IMR-90 (cell line): Measurements from ENCODE around the gene CCL23. TPM values are rescaled to one million over a fixed set of nuclear protein-coding genes. Genes with fewer than 3 reads are reported as not detected.

ENCODE experiments used
- ATAC-seq: fragments of 200-7000 bp; cut with Tn5 transposase; 2 replicates; pipeline ENCODE4 v1.9.1; 2020; ENCODE audit warnings: low read depth, mild to moderate bottlenecking, moderate library complexity
- BruUV-seq: library from RNA; stranded (reverse); fragments of 400-500 nt; replicated peaks from 2 replicates; lab custom pipeline; 2021; lab: Mats Ljungman, UMichigan
- CTCF ChIA-PET: fragments of 300-600 bp; formaldehyde crosslinking; extraction: SDS; loops from one replicate; lab custom pipeline; 2021; ENCODE audit warnings: antibody characterized with exemption; lab: Yijun Ruan, JAX
- POLR2A ChIA-PET: fragments of 300-600 bp; sonication (Branson Sonifier 250); formaldehyde crosslinking; loops from one replicate; lab custom pipeline; 2022; ENCODE audit warnings: antibody characterized with exemption; ENCODE audit not compliant: unreplicated experiment; lab: Charles Lee
- DNase-seq: peaks from one replicate; pipeline ENCODE4 v3.0.0; 2013
- H2AFZ ChIP-seq: replicated peaks from 2 replicates; pipeline ENCODE3; 2013; ENCODE audit warnings: low read length, mild to moderate bottlenecking; ENCODE audit not compliant: poor library complexity
- H2AK5ac ChIP-seq: 2 replicates; pipeline ENCODE4 v1.6.1; 2013; ENCODE audit warnings: low read depth, low read length, inconsistent platforms
- H2AK9ac ChIP-seq: replicated peaks from 2 replicates; pipeline ENCODE3; 2013; ENCODE audit warnings: mild to moderate bottlenecking, low read depth, low read length, moderate library complexity; ENCODE audit not compliant: poor library complexity
- H2BK120ac ChIP-seq: 2 replicates; pipeline ENCODE4 v1.6.1; 2013; ENCODE audit warnings: low read depth, low read length, inconsistent platforms
- H2BK15ac ChIP-seq: 3 replicates; pipeline ENCODE4 v1.6.1; 2013; ENCODE audit warnings: low read depth, low read length, inconsistent platforms
- H2BK20ac ChIP-seq: 2 replicates; pipeline ENCODE4 v1.6.1; 2013; ENCODE audit warnings: low read depth, mild to moderate bottlenecking, inconsistent platforms, low read length, moderate library complexity
- H2BK5ac ChIP-seq: 2 replicates; pipeline ENCODE4 v1.6.1; 2013; ENCODE audit warnings: mild to moderate bottlenecking, low read depth, low read length, inconsistent platforms; ENCODE audit not compliant: poor library complexity, severe bottlenecking
- H3K14ac ChIP-seq: replicated peaks from 2 replicates; pipeline ENCODE4 v1.6.1; 2013; ENCODE audit warnings: low read depth, low read length, inconsistent platforms
- H3K18ac ChIP-seq: 2 replicates; pipeline ENCODE4 v1.6.1; 2013; ENCODE audit warnings: low read depth, low read length, control low read depth
- H3K23ac ChIP-seq: 2 replicates; pipeline ENCODE4 v1.6.1; 2013; ENCODE audit warnings: low read depth, low read length, inconsistent platforms
- H3K27ac ChIP-seq: 2 replicates; pipeline ENCODE4 v1.5.1; 2013; ENCODE audit warnings: mild to moderate bottlenecking, control low read depth, low read length; ENCODE audit not compliant: insufficient read depth
- H3K27me3 ChIP-seq: 2 replicates; pipeline ENCODE4 v1.6.1; 2013; ENCODE audit warnings: low read length; ENCODE audit not compliant: control insufficient read depth, insufficient read depth
- H3K36me3 ChIP-seq: 2 replicates; pipeline ENCODE4 v1.6.1; 2013; ENCODE audit warnings: low read length, mixed read lengths; ENCODE audit not compliant: control insufficient read depth, insufficient read depth
- H3K4ac ChIP-seq: 2 replicates; pipeline ENCODE4 v1.6.1; 2013; ENCODE audit warnings: low read depth, low read length, inconsistent platforms
- H3K4me1 ChIP-seq: 2 replicates; pipeline ENCODE4 v1.6.1; 2013; ENCODE audit warnings: low read length, mixed read lengths; ENCODE audit not compliant: control insufficient read depth, insufficient read depth
- H3K4me2 ChIP-seq: 2 replicates; pipeline ENCODE4 v1.6.1; 2013; ENCODE audit warnings: low read depth, mild to moderate bottlenecking, control low read depth, low read length, moderate library complexity
- H3K4me3 ChIP-seq: 2 replicates; pipeline ENCODE4 v1.5.1; 2013; ENCODE audit warnings: low read depth, mild to moderate bottlenecking, control low read depth, low read length, moderate library complexity; ENCODE audit not compliant: insufficient read depth
- H3K56ac ChIP-seq: 2 replicates; pipeline ENCODE4 v1.6.1; 2013; ENCODE audit warnings: low read length, inconsistent platforms; ENCODE audit not compliant: insufficient read depth; ENCODE audit errors: extremely low read depth
- H3K79me1 ChIP-seq, 2 experiments: 2 replicates each; pipeline ENCODE4 v1.6.1; 2013; ENCODE audit warnings: low read length in 2 of 2, inconsistent platforms in 1 of 2, low read depth in 1 of 2
- H3K9ac ChIP-seq: 2 replicates; pipeline ENCODE4 v1.6.1; 2013; ENCODE audit warnings: low read depth, low read length, control low read depth
- H3K9me1 ChIP-seq: 2 replicates; pipeline ENCODE4 v1.6.1; 2013; ENCODE audit warnings: low read length, inconsistent platforms; ENCODE audit not compliant: insufficient read depth
- H3K9me3 ChIP-seq: 2 replicates; pipeline ENCODE4 v1.6.1; 2013; ENCODE audit warnings: low read length; ENCODE audit not compliant: control insufficient read depth, insufficient read depth
- H4K20me1 ChIP-seq: 2 replicates; pipeline ENCODE4 v1.6.1; 2013; ENCODE audit warnings: low read length, inconsistent platforms; ENCODE audit not compliant: insufficient read depth
- H4K5ac ChIP-seq: 2 replicates; pipeline ENCODE4 v1.6.1; 2013; ENCODE audit warnings: mild to moderate bottlenecking, low read depth, low read length, control low read depth
- H4K8ac ChIP-seq, 2 experiments: 2 replicates each; pipeline ENCODE4 v1.6.1; 2013; ENCODE audit warnings: low read depth in 2 of 2, low read length in 2 of 2, control low read depth in 1 of 2, inconsistent platforms in 1 of 2
- H4K91ac ChIP-seq: 2 replicates; pipeline ENCODE4 v1.6.1; 2013; ENCODE audit warnings: low read depth, low read length, inconsistent platforms; ENCODE audit not compliant: insufficient read depth
- BHLHE40 ChIP-seq: fragments of 150-350 bp; IDR thresholded peaks from 2 replicates; pipeline ENCODE4 v1.6.1; 2016; ENCODE audit warnings: mild to moderate bottlenecking, low read depth, low read length
- CEBPB ChIP-seq: IDR thresholded peaks from 2 replicates; pipeline ENCODE4 v1.6.1; 2012; ENCODE audit warnings: low read depth, low read length, improper control_type of control experiment
- CHD1 ChIP-seq: IDR thresholded peaks from 2 replicates; pipeline ENCODE4 v1.6.1; 2012; ENCODE audit warnings: low read depth, low read length, improper control_type of control experiment
- FOS ChIP-seq: fragments of 150-350 bp; IDR thresholded peaks from 2 replicates; pipeline ENCODE4 v1.6.1; 2016; ENCODE audit warnings: low read depth, low read length
- MAFK ChIP-seq: IDR thresholded peaks from 2 replicates; pipeline ENCODE4 v1.6.1; 2012; ENCODE audit warnings: low read depth, low read length, improper control_type of control experiment
- MAZ ChIP-seq: IDR thresholded peaks from 2 replicates; pipeline ENCODE4 v1.6.1; 2012; ENCODE audit warnings: low read depth, mild to moderate bottlenecking, low read length, improper control_type of control experiment, moderate library complexity, borderline replicate concordance
- MXI1 ChIP-seq: IDR thresholded peaks from 2 replicates; pipeline ENCODE4 v1.6.1; 2012; ENCODE audit warnings: low read depth, mild to moderate bottlenecking, low read length, moderate library complexity, borderline replicate concordance
- NFE2L2 ChIP-seq: fragments of 150-350 bp; IDR thresholded peaks from 2 replicates; pipeline ENCODE4 v1.6.1; 2016; ENCODE audit warnings: low read depth, mild to moderate bottlenecking, low read length
- POLR2A ChIP-seq: IDR thresholded peaks from 2 replicates; pipeline ENCODE4 v1.6.1; 2012; ENCODE audit warnings: mild to moderate bottlenecking, low read depth, low read length
- RAD21 ChIP-seq: IDR thresholded peaks from 2 replicates; pipeline ENCODE4 v1.6.1; 2012; ENCODE audit warnings: low read length, improper control_type of control experiment
- RCOR1 ChIP-seq: IDR thresholded peaks from 2 replicates; pipeline ENCODE4 v1.6.1; 2012; ENCODE audit warnings: mild to moderate bottlenecking, low read length, improper control_type of control experiment; ENCODE audit not compliant: insufficient replicate concordance
- RFX5 ChIP-seq: IDR thresholded peaks from 2 replicates; pipeline ENCODE4 v1.8.0; 2012; ENCODE audit warnings: low read depth, mild to moderate bottlenecking, low read length, moderate library complexity
- SMC3 ChIP-seq: fragments of 150-350 bp; IDR thresholded peaks from 2 replicates; pipeline ENCODE4 v1.6.1; 2016; ENCODE audit warnings: low read depth, mild to moderate bottlenecking, antibody characterized with exemption, low read length, moderate library complexity
- WGBS, 2 experiments: methylation state at CpG; one replicate each; pipeline versions ENCODE4 v1.1.5 to v1.1.7; 2013; ENCODE audit warnings: missing lambda C conversion rate in 2 of 2; ENCODE audit not compliant: insufficient read length in 1 of 2; ENCODE audit errors: extremely low coverage in 2 of 2; 5-methylcytosine and 5-hydroxymethylcytosine counted together
- dilution Hi-C: fragments of 300-500 bp; cut with HindIII; formaldehyde crosslinking; loops from one replicate; pipeline ENCODE4 v1.14.3; 2018; ENCODE audit warnings: low sequenced_read_pairs; ENCODE audit not compliant: unreplicated experiment
- in situ Hi-C: fragments of 300-500 bp; cut with MboI; formaldehyde crosslinking; loops from 3 replicates; pipeline ENCODE4 v1.14.3; 2019; ENCODE audit warnings: low sequenced_read_pairs, inconsistent platforms, mixed read lengths
- intact Hi-C: fragments of 100-400 bp; cut with micrococcal nuclease; formaldehyde crosslinking; loops from 2 replicates; pipeline ENCODE4 v1.10.0; 2022
- polyA plus RNA-seq, 3 experiments: library from polyadenylated mRNA; depleted of rRNA; stranded (reverse); fragments of >200 nt; gene quantifications; 2 replicates each; pipeline ENCODE4 v1.2.3, GENCODE V29; 2012; ENCODE audit warnings: low replicate concordance in 1 of 3
- total RNA-seq: library from RNA; depleted of rRNA; stranded (reverse); fragments of >200 nt; gene quantifications from 2 replicates; pipeline ENCODE4 v1.2.3, GENCODE V29; 2012
- TF ChIP-seq, protein P1 (sequence below): fragments of 150-350 bp; IDR thresholded peaks from 2 replicates; pipeline ENCODE4 v1.6.1; 2016; ENCODE audit warnings: low read depth, mild to moderate bottlenecking, low read length, moderate library complexity, borderline replicate concordance
- TF ChIP-seq, protein P2 (sequence below): fragments of 150-350 bp; IDR thresholded peaks from 2 replicates; pipeline ENCODE4 v1.6.1; 2017; ENCODE audit warnings: mild to moderate bottlenecking, antibody characterized with exemption, low read length, low read depth
- TF ChIP-seq, protein P3 (sequence below): conservative IDR thresholded peaks from 2 replicates; pipeline ENCODE4 v1.5.1; 2012; ENCODE audit warnings: mild to moderate bottlenecking, low read depth, low read length, improper control_type of control experiment

The CCL23 gene
- total and polyA plus RNA-seq, 2 of the 4 experiments (the other 2 are of a cell fraction), result not detected

DNA sequence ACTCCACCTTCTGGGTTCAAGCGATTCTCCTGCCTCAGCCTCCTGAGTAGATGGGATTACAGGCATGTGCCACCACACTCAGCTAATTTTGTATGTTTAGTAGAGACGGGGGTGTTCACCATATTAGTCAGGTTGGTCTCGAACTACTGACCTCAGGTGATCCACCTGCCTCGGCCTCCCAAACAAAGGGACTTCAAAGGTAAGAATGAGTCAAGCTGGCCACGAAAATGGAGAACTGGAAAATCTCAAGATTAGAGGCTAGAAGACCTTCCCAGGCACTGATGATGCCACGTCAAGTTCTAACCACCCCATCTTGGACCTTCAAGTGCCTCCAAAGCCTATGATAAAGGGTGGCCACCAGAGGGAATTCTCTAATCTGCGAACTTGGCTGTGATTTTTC lies 15.1 kb downstream of the CCL23 start:
- Histone ChIP-seq H3K56ac (no peak overlapping the region), H2AK9ac (no peak overlapping the region), H2AFZ (no peak overlapping the region), H4K20me1 (no peaks in the 10 kb centered on the region), H2AK5ac (no peak overlapping the region), H4K91ac (no peak overlapping the region), H3K36me3 (no peaks in the 10 kb centered on the region), H3K14ac (no peak overlapping the region), H3K18ac (no peak overlapping the region), H4K8ac (no peak overlapping the region), H2BK15ac (no peak overlapping the region), H3K9me1 (no peaks in the 10 kb centered on the region), H3K4me2 (no peak overlapping the region), H3K79me1 (no peaks in the 10 kb centered on the region), H3K9ac (no peak overlapping the region), H3K4me3 (no peak overlapping the region), H4K5ac (no peak overlapping the region), H2BK20ac (no peak overlapping the region), H2BK120ac (no peak overlapping the region), H3K23ac (no peak overlapping the region), H3K27me3 (no peaks in the 10 kb centered on the region; the same call in none of the 2 replicates), H3K9me3 (no peaks in the 10 kb centered on the region), H3K4me1 (no peaks in the 10 kb centered on the region), H2BK5ac (no peak overlapping the region), H3K27ac (no peak overlapping the region), H3K4ac (no peak overlapping the region)
- TF ChIP-seq CHD1, result no peak
- TF ChIP-seq POLR2A, result no peak
- no peak for TF ChIP-seq MAZ
- no peak for TF ChIP-seq MXI1
- TF ChIP-seq, protein P1, sequence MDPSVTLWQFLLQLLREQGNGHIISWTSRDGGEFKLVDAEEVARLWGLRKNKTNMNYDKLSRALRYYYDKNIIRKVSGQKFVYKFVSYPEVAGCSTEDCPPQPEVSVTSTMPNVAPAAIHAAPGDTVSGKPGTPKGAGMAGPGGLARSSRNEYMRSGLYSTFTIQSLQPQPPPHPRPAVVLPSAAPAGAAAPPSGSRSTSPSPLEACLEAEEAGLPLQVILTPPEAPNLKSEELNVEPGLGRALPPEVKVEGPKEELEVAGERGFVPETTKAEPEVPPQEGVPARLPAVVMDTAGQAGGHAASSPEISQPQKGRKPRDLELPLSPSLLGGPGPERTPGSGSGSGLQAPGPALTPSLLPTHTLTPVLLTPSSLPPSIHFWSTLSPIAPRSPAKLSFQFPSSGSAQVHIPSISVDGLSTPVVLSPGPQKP, result no peak
- TF ChIP-seq, protein P2, sequence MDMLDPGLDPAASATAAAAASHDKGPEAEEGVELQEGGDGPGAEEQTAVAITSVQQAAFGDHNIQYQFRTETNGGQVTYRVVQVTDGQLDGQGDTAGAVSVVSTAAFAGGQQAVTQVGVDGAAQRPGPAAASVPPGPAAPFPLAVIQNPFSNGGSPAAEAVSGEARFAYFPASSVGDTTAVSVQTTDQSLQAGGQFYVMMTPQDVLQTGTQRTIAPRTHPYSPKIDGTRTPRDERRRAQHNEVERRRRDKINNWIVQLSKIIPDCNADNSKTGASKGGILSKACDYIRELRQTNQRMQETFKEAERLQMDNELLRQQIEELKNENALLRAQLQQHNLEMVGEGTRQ, result no peak
- no peak for TF ChIP-seq RCOR1
- no peak for TF ChIP-seq RAD21
- TF ChIP-seq SMC3, result no peak
- TF ChIP-seq RFX5, result no peak
- no peak for TF ChIP-seq NFE2L2
- no peak for TF ChIP-seq FOS
- no peak for TF ChIP-seq BHLHE40
- TF ChIP-seq CEBPB, result no peak
- TF ChIP-seq, protein P3, sequence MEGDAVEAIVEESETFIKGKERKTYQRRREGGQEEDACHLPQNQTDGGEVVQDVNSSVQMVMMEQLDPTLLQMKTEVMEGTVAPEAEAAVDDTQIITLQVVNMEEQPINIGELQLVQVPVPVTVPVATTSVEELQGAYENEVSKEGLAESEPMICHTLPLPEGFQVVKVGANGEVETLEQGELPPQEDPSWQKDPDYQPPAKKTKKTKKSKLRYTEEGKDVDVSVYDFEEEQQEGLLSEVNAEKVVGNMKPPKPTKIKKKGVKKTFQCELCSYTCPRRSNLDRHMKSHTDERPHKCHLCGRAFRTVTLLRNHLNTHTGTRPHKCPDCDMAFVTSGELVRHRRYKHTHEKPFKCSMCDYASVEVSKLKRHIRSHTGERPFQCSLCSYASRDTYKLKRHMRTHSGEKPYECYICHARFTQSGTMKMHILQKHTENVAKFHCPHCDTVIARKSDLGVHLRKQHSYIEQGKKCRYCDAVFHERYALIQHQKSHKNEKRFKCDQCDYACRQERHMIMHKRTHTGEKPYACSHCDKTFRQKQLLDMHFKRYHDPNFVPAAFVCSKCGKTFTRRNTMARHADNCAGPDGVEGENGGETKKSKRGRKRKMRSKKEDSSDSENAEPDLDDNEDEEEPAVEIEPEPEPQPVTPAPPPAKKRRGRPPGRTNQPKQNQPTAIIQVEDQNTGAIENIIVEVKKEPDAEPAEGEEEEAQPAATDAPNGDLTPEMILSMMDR, result no peak
- no peak for TF ChIP-seq MAFK
- DNase-seq (no peak), ATAC-seq (no peak)
- WGBS, 2 experiments, result 33% methylated on average over 2 of the region's 7 CpGs; no CpG with 5 or more reads in 1 of the 2 experiments
- POLR2A ChIA-PET, result no interaction called here
- no TSS peak for BruUV-seq
- intact Hi-C loops, result no loop called here
- CTCF ChIA-PET, result no interaction called here
- dilution Hi-C loops, result no loop called here
- in situ Hi-C loops, result no loop called here
